CD8-positive, alpha-beta memory T cell (primary cell): ENCODE results near the gene CRTC1. TPM values are rescaled to one million over a fixed set of nuclear protein-coding genes. Genes with fewer than 3 reads are reported as not detected.

Source experiments
- CTCF ChIA-PET: fragments of 350-600 bp; sonication (Branson Sonifier 250); formaldehyde crosslinking; loops from one replicate; lab custom pipeline; 2021; ENCODE audit warnings: antibody characterized with exemption; lab: Charles Lee
- POLR2A ChIA-PET: fragments of 350-600 bp; sonication (Branson Sonifier 250); formaldehyde crosslinking; loops from one replicate; lab custom pipeline; 2021; ENCODE audit warnings: antibody characterized with exemption; lab: Charles Lee
- DNase-seq, 5 donors: peaks; one replicate each; pipeline versions ENCODE4 v3.0.0 to v3.0.0-alpha.2; 2020 to 2022; ENCODE audit warnings: mixed read lengths in 1 of 5
- H3K27ac ChIP-seq: one replicate; pipeline ENCODE4 v1.7.0; 2013; ENCODE audit warnings: low read depth, mild to moderate bottlenecking, low read length, moderate library complexity
- H3K27me3 ChIP-seq: 2 replicates; pipeline ENCODE4 v1.7.0; 2013; ENCODE audit warnings: low read length, mild to moderate bottlenecking; ENCODE audit not compliant: insufficient read depth, poor library complexity, severe bottlenecking
- H3K36me3 ChIP-seq: 2 replicates; pipeline ENCODE4 v1.7.0; 2013; ENCODE audit warnings: mild to moderate bottlenecking, low read length, moderate library complexity; ENCODE audit not compliant: insufficient read depth
- H3K4me1 ChIP-seq: 2 replicates; pipeline ENCODE4 v1.7.0; 2013; ENCODE audit warnings: mild to moderate bottlenecking, low read length, moderate library complexity; ENCODE audit not compliant: insufficient read depth
- H3K4me3 ChIP-seq: 2 replicates; pipeline ENCODE4 v1.7.0; 2013; ENCODE audit warnings: mild to moderate bottlenecking, low read length
- H3K9me3 ChIP-seq: 2 replicates; pipeline ENCODE4 v1.7.0; 2013; ENCODE audit warnings: mild to moderate bottlenecking, low read length
- H3K27ac Mint-ChIP-seq, 8 donors: one replicate each; pipeline ENCODE4 v1.8.0; 2020 to 2021; ENCODE audit warnings: mixed read lengths in 8 of 8, mild to moderate bottlenecking in 6 of 8, inconsistent platforms in 3 of 8, moderate library complexity in 3 of 8
- H3K27me3 Mint-ChIP-seq, 2 donors: one replicate each; pipeline ENCODE4 v1.8.0; 2020 to 2021; ENCODE audit warnings: mixed read lengths in 2 of 2, mild to moderate bottlenecking in 1 of 2, moderate library complexity in 1 of 2
- H3K36me3 Mint-ChIP-seq, 3 donors: one replicate each; pipeline ENCODE4 v1.8.0; 2020 to 2021; ENCODE audit warnings: mixed read lengths in 3 of 3, inconsistent platforms in 1 of 3, mild to moderate bottlenecking in 1 of 3
- H3K4me1 Mint-ChIP-seq, 3 donors: one replicate each; pipeline ENCODE4 v1.8.0; 2020 to 2021; ENCODE audit warnings: mixed read lengths in 3 of 3, inconsistent platforms in 1 of 3, mild to moderate bottlenecking in 1 of 3
- H3K4me3 Mint-ChIP-seq, 7 donors: one replicate each; pipeline ENCODE4 v1.8.0; 2020 to 2021; ENCODE audit warnings: mixed read lengths in 7 of 7, mild to moderate bottlenecking in 6 of 7, moderate library complexity in 4 of 7, inconsistent platforms in 2 of 7
- H3K9me3 Mint-ChIP-seq, 5 donors: one replicate each; pipeline ENCODE4 v1.8.0; 2020 to 2022; ENCODE audit warnings: mixed read lengths in 5 of 5, mild to moderate bottlenecking in 3 of 5, moderate library complexity in 2 of 5, inconsistent platforms in 1 of 5
- polyA plus RNA-seq: library from polyadenylated mRNA; unstranded; fragments of 300-500 nt; fragmentation: Illumina TruSeq; gene quantifications from one replicate; pipeline ENCODE4 v1.2.3, GENCODE V29; 2021
- total RNA-seq, 2 experiments: library from RNA; stranded (reverse); gene quantifications; one replicate each; pipeline ENCODE4 v1.2.3, GENCODE V29; 2021

Gene CRTC1
- total and polyA plus RNA-seq, 3 experiments from 2014 or later = 1.3 to 7.1 (median 6.7) TPM

- H3K27me3 Mint-ChIP-seq = no peaks in the 10 kb centered on the region
- peak overlapping the region; percentile 33 for H3K27ac ChIP-seq
- H3K9me3 Mint-ChIP-seq = no peaks in the 10 kb centered on the region
- peak in 1 of 5 donors; percentile 12 for DNase-seq
- peaks cover 0 to 3% (median 0%) of the 10 kb centered on the region in 3 donors for H3K36me3 Mint-ChIP-seq
- no peaks in the 10 kb centered on the region for H3K9me3 ChIP-seq
- H3K4me1 Mint-ChIP-seq = peaks cover 26 to 39% (median 28%) of the 10 kb centered on the region in 3 donors
- CTCF ChIA-PET = interaction anchor here (1.3 kb wide), 1 partner anchor 148 kb away, joined by 4 read pairs; no protein-coding TSS in a partner anchor
- H3K4me3 ChIP-seq = peak overlapping the region; percentile 69
- H3K27me3 ChIP-seq = no peaks in the 10 kb centered on the region
- no peaks in the 10 kb centered on the region for H3K36me3 ChIP-seq
- H3K27ac Mint-ChIP-seq = peak overlapping the region; percentile 87 to 99 (median 90)
- POLR2A ChIA-PET = interaction anchor here (0.6 to 1.2 kb wide), 4 partner anchors 17 to 333 kb away, joined by 3 read pairs; partner anchors contain the start of gene CRTC1
- peaks cover 32% of the 10 kb centered on the region for H3K4me1 ChIP-seq
- peak overlapping the region; percentile 10 to 92 (median 88) for H3K4me3 Mint-ChIP-seq
Measured at GRCh38 chr19:18699403-18700054, 16.0 kb downstream of the CRTC1 start.

DNA sequence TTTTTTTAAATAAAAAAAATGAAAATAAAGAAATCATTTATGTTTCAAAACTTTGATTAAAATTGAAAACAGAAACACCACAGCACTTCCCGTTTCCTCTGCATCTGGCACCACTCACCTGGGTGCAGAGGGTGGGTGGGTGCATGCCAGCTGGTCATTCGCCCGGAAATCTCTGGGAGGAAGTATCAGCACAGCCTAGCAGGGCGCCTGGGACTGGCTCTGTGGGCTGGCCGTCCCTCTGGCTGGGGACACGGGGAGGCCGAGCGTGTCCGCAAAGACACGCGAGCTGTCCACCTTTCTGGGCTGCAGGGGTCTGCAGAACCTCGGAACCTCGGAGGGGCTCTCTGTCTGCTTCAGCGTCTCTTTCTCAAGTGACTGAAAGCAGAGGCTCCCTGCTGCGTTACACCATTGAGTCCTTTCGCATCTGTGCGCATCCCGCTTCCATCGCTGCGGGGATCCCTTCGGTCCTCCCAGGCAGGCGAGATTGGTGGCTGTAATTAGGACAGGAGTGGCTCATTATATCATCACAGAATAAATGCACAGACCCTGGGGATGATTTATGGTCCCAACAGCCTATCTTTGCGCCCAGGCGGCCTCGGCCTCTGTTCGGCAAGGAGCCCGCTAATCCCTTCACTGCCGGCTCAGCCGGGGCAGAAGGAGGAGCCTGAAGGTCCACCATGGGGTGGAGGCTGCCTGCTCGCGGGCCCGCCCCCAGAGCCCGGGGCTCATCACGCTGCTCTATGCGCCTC lies 17.2 kb downstream of the CRTC1 start:
- H3K4me3 ChIP-seq = peak overlapping the region; percentile 72

GRCh38 chr19:18701250-18701608 lies 17.7 kb downstream of the CRTC1 start:
- Mint-ChIP-seq H3K4me3 (peak overlapping the region; percentile 88 to 95 (median 90)), H3K27ac (peak overlapping the region; percentile 87 to 94 (median 90)), H3K9me3 (no peaks in the 10 kb centered on the region), H3K27me3 (no peaks in the 10 kb centered on the region), H3K4me1 (peaks cover 25 to 33% (median 26%) of the 10 kb centered on the region in 3 donors), H3K36me3 (peaks cover 0 to 4% (median 0%) of the 10 kb centered on the region in 3 donors)
- ChIA-PET POLR2A (interaction anchor here (0.7 kb wide), 1 partner anchor 205 kb away, joined by 5 read pairs; no protein-coding TSS in a partner anchor), CTCF (interaction anchor here (0.9 kb wide), 1 partner anchor 146 kb away, joined by 3 read pairs; no protein-coding TSS in a partner anchor)
- no peaks in the 10 kb centered on the region for H3K36me3 ChIP-seq
- H3K27ac ChIP-seq = no peak overlapping the region
- H3K27me3 ChIP-seq = no peaks in the 10 kb centered on the region
- no peak for DNase-seq
- H3K9me3 ChIP-seq = no peaks in the 10 kb centered on the region
- H3K4me3 ChIP-seq = peak overlapping the region; percentile 72
- peaks cover 32% of the 10 kb centered on the region for H3K4me1 ChIP-seq

More for the DNA sequence above, 17.2 kb downstream of the CRTC1 start:
- Mint-ChIP-seq H3K27ac (peak overlapping the region; percentile 87 to 94 (median 90)), H3K9me3 (no peaks in the 10 kb centered on the region), H3K4me3 (peak overlapping the region; percentile 88 to 95 (median 90)), H3K4me1 (peaks cover 26 to 37% (median 28%) of the 10 kb centered on the region in 3 donors), H3K27me3 (no peaks in the 10 kb centered on the region), H3K36me3 (peaks cover 0 to 4% (median 0%) of the 10 kb centered on the region in 3 donors)
- Histone ChIP-seq H3K4me1 (peaks cover 32% of the 10 kb centered on the region), H3K36me3 (no peaks in the 10 kb centered on the region), H3K27ac (peak overlapping the region; percentile 51), H3K27me3 (no peaks in the 10 kb centered on the region), H3K9me3 (no peaks in the 10 kb centered on the region)
- peak; percentile 55 to 79 (median 69) for DNase-seq
- POLR2A ChIA-PET = interaction anchor here (0.6 to 1.2 kb wide), 4 partner anchors 18 to 331 kb away, joined by 3 read pairs; partner anchors contain the start of gene CRTC1
- CTCF ChIA-PET = interaction anchor here (1.3 kb wide), 1 partner anchor 147 kb away, joined by 4 read pairs; no protein-coding TSS in a partner anchor

- ChIA-PET POLR2A (no interaction called here), CTCF (no interaction called here)
- no peak for DNase-seq
- Mint-ChIP-seq H3K27ac (peak overlapping the region in 1 of 8 donors; percentile 28), H3K4me1 (peaks cover 25 to 30% (median 27%) of the 10 kb centered on the region in 3 donors), H3K27me3 (no peaks in the 10 kb centered on the region), H3K4me3 (no peak overlapping the region), H3K36me3 (peaks cover 0 to 4% (median 0%) of the 10 kb centered on the region in 3 donors), H3K9me3 (no peaks in the 10 kb centered on the region)
- Histone ChIP-seq H3K4me3 (no peak overlapping the region), H3K4me1 (peaks cover 17% of the 10 kb centered on the region), H3K27me3 (no peaks in the 10 kb centered on the region), H3K9me3 (no peaks in the 10 kb centered on the region), H3K36me3 (no peaks in the 10 kb centered on the region), H3K27ac (no peak overlapping the region)
Measured at GRCh38 chr19:18704054-18704453, 20.6 kb downstream of the CRTC1 start.

DNA sequence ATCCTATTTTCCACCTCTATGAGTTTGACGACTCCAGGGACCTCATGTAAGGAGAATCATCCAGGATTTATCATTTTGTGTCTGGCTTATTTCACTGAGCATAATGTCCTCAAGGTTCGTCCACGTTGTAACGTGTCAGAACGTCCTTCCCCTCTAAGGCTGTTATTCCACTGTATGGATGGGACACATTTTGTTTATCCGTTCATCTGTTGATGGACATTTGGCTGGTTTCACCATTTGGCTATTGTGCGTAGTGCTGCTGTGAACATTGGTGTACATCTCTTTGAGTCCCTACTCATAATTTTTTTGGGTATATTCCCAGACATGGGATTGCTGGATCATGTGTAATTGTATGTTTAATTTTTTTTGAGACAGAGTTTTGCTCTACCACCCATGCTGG lies 21.5 kb downstream of the CRTC1 start:
- peaks cover 0 to 4% (median 0%) of the 10 kb centered on the region in 3 donors for H3K36me3 Mint-ChIP-seq
- no peaks in the 10 kb centered on the region for H3K27me3 Mint-ChIP-seq
- H3K36me3 ChIP-seq = no peaks in the 10 kb centered on the region
- CTCF ChIA-PET = no interaction called here
- no peak overlapping the region for H3K4me3 ChIP-seq
- peaks cover 8% of the 10 kb centered on the region for H3K4me1 ChIP-seq
- H3K4me3 Mint-ChIP-seq = no peak overlapping the region
- no peaks in the 10 kb centered on the region for H3K27me3 ChIP-seq
- POLR2A ChIA-PET = no interaction called here
- peaks cover 15 to 26% (median 18%) of the 10 kb centered on the region in 3 donors for H3K4me1 Mint-ChIP-seq
- H3K27ac Mint-ChIP-seq = no peak overlapping the region
- H3K27ac ChIP-seq = no peak overlapping the region
- no peak for DNase-seq
- H3K9me3 Mint-ChIP-seq = no peaks in the 10 kb centered on the region
- no peaks in the 10 kb centered on the region for H3K9me3 ChIP-seq

GRCh38 chr19:18708452-18709231 lies 25.2 kb downstream of the CRTC1 start:
- Histone ChIP-seq H3K27me3 (no peaks in the 10 kb centered on the region), H3K4me3 (no peak overlapping the region), H3K27ac (no peak overlapping the region), H3K9me3 (no peaks in the 10 kb centered on the region), H3K4me1 (no peaks in the 10 kb centered on the region), H3K36me3 (no peaks in the 10 kb centered on the region)
- DNase-seq = no peak
- peaks cover 0 to 1% (median 0%) of the 10 kb centered on the region in 3 donors for H3K36me3 Mint-ChIP-seq
- POLR2A ChIA-PET = interaction anchor here (0.5 kb wide), 1 partner anchor 867 kb away, joined by 3 read pairs; no protein-coding TSS in a partner anchor
- peaks cover 9 to 22% (median 10%) of the 10 kb centered on the region in 3 donors for H3K4me1 Mint-ChIP-seq
- no peaks in the 10 kb centered on the region for H3K27me3 Mint-ChIP-seq
- no peak overlapping the region for H3K4me3 Mint-ChIP-seq
- peak overlapping the region in 1 of 8 donors; percentile 76 for H3K27ac Mint-ChIP-seq
- CTCF ChIA-PET = no interaction called here
- H3K9me3 Mint-ChIP-seq = no peaks in the 10 kb centered on the region

- H3K4me1 Mint-ChIP-seq = peaks cover 9 to 22% (median 13%) of the 10 kb centered on the region in 3 donors
- no peaks in the 10 kb centered on the region for H3K27me3 Mint-ChIP-seq
- no peak for DNase-seq
- ChIA-PET CTCF (no interaction called here), POLR2A (no interaction called here)
- H3K9me3 ChIP-seq = no peaks in the 10 kb centered on the region
- no peak overlapping the region for H3K27ac Mint-ChIP-seq
- no peaks in the 10 kb centered on the region for H3K27me3 ChIP-seq
- H3K4me3 ChIP-seq = no peak overlapping the region
- H3K27ac ChIP-seq = no peak overlapping the region
- H3K4me1 ChIP-seq = no peaks in the 10 kb centered on the region
- no peak overlapping the region for H3K4me3 Mint-ChIP-seq
- no peaks in the 10 kb centered on the region for H3K36me3 ChIP-seq
- H3K9me3 Mint-ChIP-seq = no peaks in the 10 kb centered on the region
- peaks cover 0 to 1% (median 0%) of the 10 kb centered on the region in 3 donors for H3K36me3 Mint-ChIP-seq
Measured at GRCh38 chr19:18709546-18709945, 26.1 kb downstream of the CRTC1 start.
